GM12878 (cell line): ENCODE results near the gene WDR18. TPM values are rescaled to one million over a fixed set of nuclear protein-coding genes. Genes with fewer than 3 reads are reported as not detected.
A peak's percentile ranks its signal among the peaks of the same experiment; 100 is the strongest.

Source experiments
- ATAC-seq: fragments of 200-7000 bp; cut with Tn5 transposase; 3 replicates; pipeline ENCODE4 v1.9.1; 2020; ENCODE audit warnings: mild to moderate bottlenecking, moderate library complexity
- BruUV-seq: library from RNA; stranded (reverse); fragments of 400-500 nt; replicated peaks from 2 replicates; lab custom pipeline; 2021; lab: Mats Ljungman, UMichigan
- CTCF ChIA-PET: fragments of 300-600 bp; sonication (Branson Sonifier 250); formaldehyde crosslinking; extraction: SDS; loops from one replicate; lab custom pipeline; 2021; ENCODE audit warnings: inconsistent platforms; lab: Yijun Ruan, JAX
- POLR2A ChIA-PET: fragments of 350-600 bp; formaldehyde crosslinking; extraction: SDS; loops from one replicate; lab custom pipeline; 2021; ENCODE audit warnings: inconsistent platforms; lab: Charles Lee
- RAD21 ChIA-PET: fragments of 300-600 bp; sonication (Branson Sonifier 250); formaldehyde crosslinking; loops from one replicate; lab custom pipeline; 2023; ENCODE audit warnings: antibody characterized with exemption; ENCODE audit not compliant: unreplicated experiment; lab: Charles Lee
- SMC1A ChIA-PET: fragments of 300-600 bp; sonication (Branson Sonifier 250); formaldehyde crosslinking; loops from one replicate; lab custom pipeline; 2023; ENCODE audit not compliant: unreplicated experiment, uncharacterized antibody; lab: Charles Lee
- DNase-seq: peaks from one replicate; pipeline ENCODE4 v3.0.0-alpha.2; 2011; ENCODE audit warnings: low read depth, low spot score
- FAIRE-seq: peaks from 3 replicates; lab custom pipeline; 2011; peaks lifted over from hg19 to GRCh38; lab: Jason Lieb, UNC
- H2AFZ ChIP-seq: 2 replicates; pipeline ENCODE4 v1.6.0; 2011; ENCODE audit warnings: low read depth, low read length, control low read depth; ENCODE audit not compliant: control insufficient read depth
- H3K27ac ChIP-seq: 2 replicates; pipeline ENCODE4 v1.5.1; 2011; ENCODE audit warnings: control low read depth; ENCODE audit not compliant: control insufficient read depth, insufficient read depth
- H3K27me3 ChIP-seq, 2 experiments: replicated peaks in 1 of 2; 2 replicates each; pipeline versions ENCODE4 v1.6.0 to v1.6.1; 2011; ENCODE audit warnings: low read length in 1 of 2; ENCODE audit not compliant: control insufficient read depth in 2 of 2, insufficient read depth in 2 of 2
- H3K36me3 ChIP-seq, 2 experiments: 2 replicates each; pipeline ENCODE4 v1.5.1; 2011; ENCODE audit warnings: low read length in 1 of 2; ENCODE audit not compliant: control insufficient read depth in 2 of 2, insufficient read depth in 2 of 2
- H3K4me1 ChIP-seq: 2 replicates; pipeline ENCODE4 v1.6.1; 2011; ENCODE audit warnings: mild to moderate bottlenecking, low read length, moderate library complexity, mixed read lengths; ENCODE audit not compliant: control insufficient read depth, insufficient read depth
- H3K4me2 ChIP-seq: 2 replicates; pipeline ENCODE4 v1.6.0; 2011; ENCODE audit warnings: control low read depth; ENCODE audit not compliant: control insufficient read depth, insufficient read depth
- H3K4me3 ChIP-seq: fragments of 200-600 bp; sonication (generic); 2 replicates; pipeline ENCODE4 v1.5.1; 2016
- H3K79me2 ChIP-seq: 2 replicates; pipeline ENCODE4 v1.6.0; 2011; ENCODE audit warnings: low read length; ENCODE audit not compliant: control insufficient read depth, insufficient read depth
- H3K9ac ChIP-seq: 2 replicates; pipeline ENCODE4 v1.8.0; 2011; ENCODE audit warnings: low read length, control low read depth, mixed read lengths; ENCODE audit not compliant: control insufficient read depth, insufficient read depth
- H3K9me3 ChIP-seq: replicated peaks from 3 replicates; pipeline ENCODE4 v1.5.1; 2011; ENCODE audit warnings: mild to moderate bottlenecking, low read length; ENCODE audit not compliant: control insufficient read depth, insufficient read depth
- H4K20me1 ChIP-seq: 2 replicates; pipeline ENCODE4 v1.6.0; 2011; ENCODE audit not compliant: control insufficient read depth, insufficient read depth
- BACH1 ChIP-seq: fragments of 450-650 bp; IDR thresholded peaks from 2 replicates; pipeline ENCODE4 v1.6.1; 2017; ENCODE audit warnings: mild to moderate bottlenecking, borderline replicate concordance
- CEBPB ChIP-seq, 2 experiments: fragments of 150-350 bp in 1 of 2; IDR thresholded peaks; 2 replicates each; pipeline ENCODE4 v1.6.1; 2012 to 2014; ENCODE audit warnings: low read depth in 2 of 2, low read length in 2 of 2, borderline replicate concordance in 1 of 2, inconsistent platforms in 1 of 2
- CHD2 ChIP-seq: IDR thresholded peaks from 2 replicates; pipeline ENCODE4 v1.6.1; 2011; ENCODE audit warnings: low read depth, low read length, improper control_type of control experiment, borderline replicate concordance
- FOXK2 ChIP-seq: fragments of 450-650 bp; IDR thresholded peaks from 2 replicates; pipeline ENCODE4 v1.6.1; 2017; ENCODE audit warnings: mild to moderate bottlenecking, moderate library complexity
- HDAC6 ChIP-seq: fragments of 200-600 bp; sonication (generic); IDR thresholded peaks from one replicate; pipeline ENCODE4 v1.8.0; 2017; ENCODE audit warnings: antibody characterized with exemption; ENCODE audit not compliant: unreplicated experiment
- HDGF ChIP-seq: fragments of 450-650 bp; IDR thresholded peaks from 2 replicates; pipeline ENCODE4 v1.6.1; 2016; ENCODE audit warnings: antibody characterized with exemption
- KLF5 ChIP-seq: fragments of 450-650 bp; IDR thresholded peaks from 2 replicates; pipeline ENCODE4 v1.6.1; 2014; ENCODE audit warnings: mild to moderate bottlenecking; ENCODE audit not compliant: partially characterized antibody
- MEF2B ChIP-seq: fragments of 450-650 bp; IDR thresholded peaks from 2 replicates; pipeline ENCODE4 v1.6.1; 2018; ENCODE audit warnings: mild to moderate bottlenecking, moderate library complexity; ENCODE audit not compliant: partially characterized antibody, poor library complexity, severe bottlenecking
- NFIC ChIP-seq: IDR thresholded peaks from 2 replicates; pipeline ENCODE4 v1.6.1; 2012; ENCODE audit warnings: low read depth, mild to moderate bottlenecking, inconsistent platforms, low read length, moderate library complexity
- NR2C1 ChIP-seq: fragments of 450-650 bp; IDR thresholded peaks from 2 replicates; pipeline ENCODE4 v1.6.1; 2017; ENCODE audit warnings: antibody characterized with exemption, mild to moderate bottlenecking, moderate library complexity
- NR2F1 ChIP-seq: fragments of 450-650 bp; conservative IDR thresholded peaks from 2 replicates; pipeline ENCODE4 v1.6.1; 2017; ENCODE audit warnings: mild to moderate bottlenecking
- WRNIP1 ChIP-seq: IDR thresholded peaks from 2 replicates; pipeline ENCODE4 v1.6.1; 2011; ENCODE audit warnings: low read depth, low read length, improper control_type of control experiment, borderline replicate concordance
- YY1 ChIP-seq: IDR thresholded peaks from 2 replicates; pipeline ENCODE4 v1.6.1; 2011; ENCODE audit warnings: low read depth, mild to moderate bottlenecking, low read length
- ZNF217 ChIP-seq: fragments of 450-650 bp; IDR thresholded peaks from 2 replicates; pipeline ENCODE4 v1.6.1; 2017; ENCODE audit warnings: antibody characterized with exemption, mild to moderate bottlenecking
- ZNF274 ChIP-seq: IDR thresholded peaks from one replicate; pipeline ENCODE4 v1.8.0; 2011; ENCODE audit not compliant: insufficient read length, insufficient read depth
- ZZZ3 ChIP-seq: IDR thresholded peaks from 2 replicates; pipeline ENCODE4 v1.6.1; 2011; ENCODE audit warnings: low read depth; ENCODE audit not compliant: control insufficient read depth, insufficient read length
- WGBS: methylation state at CpG from one replicate; pipeline ENCODE4 v1.1.6; 2016; ENCODE audit warnings: low lambda C conversion rate; ENCODE audit not compliant: insufficient replicate concordance, insufficient coverage; ENCODE audit errors: missing lambda C conversion rate; 5-methylcytosine and 5-hydroxymethylcytosine counted together
- in situ Hi-C: fragments of 300-500 bp; cut with MboI; formaldehyde crosslinking; loops from 9 replicates; pipeline ENCODE4 v1.14.3; 2018; ENCODE audit warnings: mixed read lengths
- intact Hi-C: fragments of 100-400 bp; cut with micrococcal nuclease; formaldehyde crosslinking; loops from one replicate; pipeline ENCODE4 v1.14.2; 2022; ENCODE audit not compliant: unreplicated experiment
- polyA plus RNA-seq, 11 experiments: library from polyadenylated mRNA; depleted of rRNA in 4 of 11; unstranded in 6 of 11; stranded (reverse) in 5 of 11; fragments of >200 nt; fragmentation: Nextera tagmentation in 4 of 11; fragmentation: Illumina TruSeq in 1 of 11; extraction: Ambion mirVana in 4 of 11; extraction: Trizol in 1 of 11; gene quantifications; 1 replicate in 1 of 11; 2 replicates in 10 of 11; pipeline versions ENCODE4 v1.2.1 to v1.2.3, GENCODE V29; 2011 to 2016; ENCODE audit warnings: inconsistent platforms in 2 of 11, missing spikeins in 2 of 11, low read depth in 1 of 11
- total RNA-seq, 4 experiments: library from RNA; depleted of rRNA in 3 of 4; stranded (reverse); fragments of >200 nt in 3 of 4; fragmentation: Illumina TruSeq in 1 of 4; extraction: Trizol in 1 of 4; gene quantifications; 2 replicates each; pipeline versions ENCODE4 v1.2.1 to v1.2.3, GENCODE V29; 2013 to 2021
- TF ChIP-seq, protein P1 (sequence below): fragments of 450-650 bp; IDR thresholded peaks from 2 replicates; pipeline ENCODE4 v1.6.1; 2017; ENCODE audit warnings: borderline replicate concordance
- TF ChIP-seq, protein P2 (sequence below): fragments of 450-650 bp; formaldehyde crosslinking; IDR thresholded peaks from 2 replicates; pipeline ENCODE4 v1.5.0; 2022; ENCODE audit warnings: mild to moderate bottlenecking, missing genetic modification characterization

WDR18 gene
- total and polyA plus RNA-seq, 10 of the 15 experiments (the other 5 are each of a cell fraction or from before 2014, with no cell fraction given): 3.0 to 206 (median 62.3) TPM

DNA sequence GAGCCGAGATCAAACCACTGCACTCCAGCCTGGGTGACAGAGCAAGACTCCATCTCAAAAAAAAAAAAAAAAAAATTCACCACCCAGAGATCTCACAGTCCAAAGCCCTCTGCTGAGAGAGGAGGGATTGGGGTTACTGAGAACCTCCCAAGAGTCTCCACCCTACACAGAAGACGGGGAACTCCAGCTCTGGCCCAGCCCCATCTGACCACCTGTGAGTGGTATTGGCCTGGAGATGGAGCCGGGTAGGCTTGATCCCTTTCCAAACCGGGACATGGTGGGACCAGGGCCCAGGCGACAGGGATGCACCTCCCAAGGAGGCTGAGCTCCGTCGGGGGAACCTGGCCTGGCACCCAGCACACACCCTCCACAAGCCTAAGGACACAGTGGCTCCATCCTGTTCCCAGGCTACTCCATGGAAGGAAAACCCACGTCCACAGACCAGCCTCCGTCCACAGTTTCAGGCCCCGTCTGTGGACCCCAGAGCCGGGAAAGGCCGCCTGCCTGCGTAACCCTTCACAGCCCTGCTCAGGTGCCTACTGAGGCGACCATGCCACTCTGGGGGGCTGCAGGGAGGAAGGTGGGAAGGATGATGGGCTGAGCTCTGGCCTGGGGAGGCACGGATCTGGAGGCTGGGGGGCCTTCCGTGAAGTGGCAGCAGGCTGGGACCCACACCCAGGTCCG, 34.9 kb downstream of the WDR18 start:
- no peak for FAIRE-seq
- Histone ChIP-seq H3K4me3 (peak overlapping the region; percentile 83), H2AFZ (no peak overlapping the region), H3K9ac (peak overlapping the region; percentile 94; the same call in 1 of the 2 replicates), H3K4me2 (peak overlapping the region; percentile 48), H4K20me1 (peaks cover 6% of the 10 kb centered on the region; the same call in 1 of the 2 replicates), H3K9me3 (no peaks in the 10 kb centered on the region), H3K27me3 (no peaks in the 10 kb centered on the region), H3K36me3 (peaks cover 1 to 5% of the 10 kb centered on the region in 2 experiments; a peak in 2 of 4 replicates), H3K27ac (peak overlapping the region; percentile 99), H3K4me1 (peaks cover 32% of the 10 kb centered on the region), H3K79me2 (peaks cover 67% of the 10 kb centered on the region)
- WGBS: under 1% methylated on average over 17 of the region's 17 CpGs
- POLR2A ChIA-PET: interaction anchor here (0.7 to 1.7 kb wide), 10 partner anchors 9 to 224 kb away, joined by 3 to 9 read pairs (median 4); partner anchors contain the start of genes ARHGAP45 and WDR18
- no TSS peak for BruUV-seq
- SMC1A ChIA-PET: interaction anchor here (0.9 to 2.0 kb wide), 4 partner anchors 8 to 35 kb away, joined by 4 to 8 read pairs (median 4); partner anchors contain the start of gene WDR18
- peak; percentile 40 for ATAC-seq
- CTCF ChIA-PET: interaction anchor here (0.6 to 1.9 kb wide), 5 partner anchors 35 to 250 kb away, joined by 3 to 6 read pairs (median 3); partner anchors contain the start of genes CIRBP and WDR18
- RAD21 ChIA-PET: interaction anchor here (0.7 to 1.4 kb wide), 5 partner anchors 9 to 68 kb away, joined by 3 to 5 read pairs (median 3); partner anchors contain the start of genes ARHGAP45 and WDR18
- intact Hi-C loops (no loop called here), in situ Hi-C loops (no loop called here)
- DNase-seq: no peak
- TF ChIP-seq YY1 (no peak), BACH1 (no peak), ZZZ3 (no peak), FOXK2 (peak; percentile 38; the same call in 1 of the 2 replicates), ZNF274 (no peak), HDAC6 (no peak), NFIC (no peak), KLF5 (no peak), WRNIP1 (no peak), CEBPB (IDR thresholded peaks at IDR 0.05; ENCODE audit: borderline replicate concordance in 1 of 2, low read depth in 2 of 2, low read length in 2 of 2) (no peak), MEF2B (no peak), NR2F1 (no peak), NR2C1 (no peak), CHD2 (no peak), ZNF217 (no peak), HDGF (no peak)
- TF ChIP-seq, protein P1, sequence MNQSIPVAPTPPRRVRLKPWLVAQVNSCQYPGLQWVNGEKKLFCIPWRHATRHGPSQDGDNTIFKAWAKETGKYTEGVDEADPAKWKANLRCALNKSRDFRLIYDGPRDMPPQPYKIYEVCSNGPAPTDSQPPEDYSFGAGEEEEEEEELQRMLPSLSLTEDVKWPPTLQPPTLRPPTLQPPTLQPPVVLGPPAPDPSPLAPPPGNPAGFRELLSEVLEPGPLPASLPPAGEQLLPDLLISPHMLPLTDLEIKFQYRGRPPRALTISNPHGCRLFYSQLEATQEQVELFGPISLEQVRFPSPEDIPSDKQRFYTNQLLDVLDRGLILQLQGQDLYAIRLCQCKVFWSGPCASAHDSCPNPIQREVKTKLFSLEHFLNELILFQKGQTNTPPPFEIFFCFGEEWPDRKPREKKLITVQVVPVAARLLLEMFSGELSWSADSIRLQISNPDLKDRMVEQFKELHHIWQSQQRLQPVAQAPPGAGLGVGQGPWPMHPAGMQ: no peak
- TF ChIP-seq, protein P2, sequence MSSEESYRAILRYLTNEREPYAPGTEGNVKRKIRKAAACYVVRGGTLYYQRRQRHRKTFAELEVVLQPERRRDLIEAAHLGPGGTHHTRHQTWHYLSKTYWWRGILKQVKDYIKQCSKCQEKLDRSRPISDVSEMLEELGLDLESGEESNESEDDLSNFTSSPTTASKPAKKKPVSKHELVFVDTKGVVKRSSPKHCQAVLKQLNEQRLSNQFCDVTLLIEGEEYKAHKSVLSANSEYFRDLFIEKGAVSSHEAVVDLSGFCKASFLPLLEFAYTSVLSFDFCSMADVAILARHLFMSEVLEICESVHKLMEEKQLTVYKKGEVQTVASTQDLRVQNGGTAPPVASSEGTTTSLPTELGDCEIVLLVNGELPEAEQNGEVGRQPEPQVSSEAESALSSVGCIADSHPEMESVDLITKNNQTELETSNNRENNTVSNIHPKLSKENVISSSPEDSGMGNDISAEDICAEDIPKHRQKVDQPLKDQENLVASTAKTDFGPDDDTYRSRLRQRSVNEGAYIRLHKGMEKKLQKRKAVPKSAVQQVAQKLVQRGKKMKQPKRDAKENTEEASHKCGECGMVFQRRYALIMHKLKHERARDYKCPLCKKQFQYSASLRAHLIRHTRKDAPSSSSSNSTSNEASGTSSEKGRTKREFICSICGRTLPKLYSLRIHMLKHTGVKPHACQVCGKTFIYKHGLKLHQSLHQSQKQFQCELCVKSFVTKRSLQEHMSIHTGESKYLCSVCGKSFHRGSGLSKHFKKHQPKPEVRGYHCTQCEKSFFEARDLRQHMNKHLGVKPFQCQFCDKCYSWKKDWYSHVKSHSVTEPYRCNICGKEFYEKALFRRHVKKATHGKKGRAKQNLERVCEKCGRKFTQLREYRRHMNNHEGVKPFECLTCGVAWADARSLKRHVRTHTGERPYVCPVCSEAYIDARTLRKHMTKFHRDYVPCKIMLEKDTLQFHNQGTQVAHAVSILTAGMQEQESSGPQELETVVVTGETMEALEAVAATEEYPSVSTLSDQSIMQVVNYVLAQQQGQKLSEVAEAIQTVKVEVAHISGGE: no peak
